ACC112 (cell line): ENCODE data around the gene TPSB2.
"Not testable (repeated sequence)": the region's sequence is repeated elsewhere in the genome, so short reads cannot be mapped to it uniquely, and the experiment has no call there.

ENCODE experiments used
- H2AFZ ChIP-seq: fragments of 200-600 bp; sonication (generic); one replicate; pipeline ENCODE4 v1.6.0; 2017; ENCODE audit warnings: antibody characterized with exemption, low read length; ENCODE audit not compliant: unreplicated experiment
- H3K27ac ChIP-seq: fragments of 200-600 bp; sonication (generic); 2 replicates; pipeline ENCODE4 v1.5.1; 2014; ENCODE audit warnings: low read depth, mild to moderate bottlenecking, antibody characterized with exemption, low read length, moderate library complexity
- H3K27me3 ChIP-seq: fragments of 200-600 bp; sonication (generic); 2 replicates; pipeline ENCODE4 v1.6.1; 2014; ENCODE audit warnings: mild to moderate bottlenecking, antibody characterized with exemption, low read length, moderate library complexity, mixed read lengths; ENCODE audit not compliant: insufficient read depth
- H3K36me3 ChIP-seq: fragments of 200-600 bp; sonication (generic); 2 replicates; pipeline ENCODE4 v1.6.1; 2016; ENCODE audit warnings: mild to moderate bottlenecking, antibody characterized with exemption, low read length, moderate library complexity, mixed read lengths; ENCODE audit not compliant: insufficient read depth
- H3K4me1 ChIP-seq: fragments of 200-600 bp; sonication (generic); one replicate; pipeline ENCODE4 v1.6.1; 2016; ENCODE audit warnings: low read length, mixed read lengths; ENCODE audit not compliant: insufficient read depth, unreplicated experiment, control insufficient read depth
- H3K4me3 ChIP-seq: fragments of 200-600 bp; sonication (generic); 2 replicates; pipeline ENCODE4 v1.5.1; 2014; ENCODE audit warnings: mild to moderate bottlenecking, low read depth, low read length
- H3K79me2 ChIP-seq: fragments of 200-600 bp; sonication (generic); one replicate; pipeline ENCODE4 v1.6.0; 2016; ENCODE audit warnings: low read length; ENCODE audit not compliant: control insufficient read depth, unreplicated experiment, insufficient read depth

Gene TPSB2

GRCh38 chr16:1197237-1197866, 32.6 kb downstream of the TPSB2 start:
- no peak overlapping the region for H3K4me3 ChIP-seq
- no peak overlapping the region for H2AFZ ChIP-seq
- no peaks in the 10 kb centered on the region for H3K36me3 ChIP-seq
- H3K27me3 ChIP-seq, result no peaks in the 10 kb centered on the region
- no peaks in the 10 kb centered on the region for H3K79me2 ChIP-seq
- no peaks in the 10 kb centered on the region for H3K4me1 ChIP-seq
- H3K27ac ChIP-seq, result no peak overlapping the region

- Histone ChIP-seq H3K27me3 (no peaks in the 10 kb centered on the region), H3K27ac (no peak overlapping the region), H3K79me2 (no peaks in the 10 kb centered on the region), H3K4me1 (no peaks in the 10 kb centered on the region), H3K36me3 (no peaks in the 10 kb centered on the region), H3K4me3 (no peak overlapping the region), H2AFZ (no peak overlapping the region)
Observed at GRCh38 chr16:1196494-1196893, 33.5 kb downstream of the TPSB2 start.

GRCh38 chr16:1195393-1195666, 34.7 kb downstream of the TPSB2 start:
- no peaks in the 10 kb centered on the region for H3K4me1 ChIP-seq
- H3K4me3 ChIP-seq, result no peak overlapping the region
- H3K27me3 ChIP-seq, result no peaks in the 10 kb centered on the region

GRCh38 chr16:1194665-1195392, 35.2 kb downstream of the TPSB2 start:
- Histone ChIP-seq H3K27ac (no peak overlapping the region), H3K4me3 (no peak overlapping the region), H3K79me2 (no peaks in the 10 kb centered on the region), H3K36me3 (no peaks in the 10 kb centered on the region), H3K27me3 (no peaks in the 10 kb centered on the region), H3K4me1 (no peaks in the 10 kb centered on the region), H2AFZ (no peak overlapping the region)

More at GRCh38 chr16:1195393-1195666, 34.7 kb downstream of the TPSB2 start:
- no peak overlapping the region for H3K27ac ChIP-seq
- no peak overlapping the region for H2AFZ ChIP-seq
- H3K36me3 ChIP-seq, result no peaks in the 10 kb centered on the region
- H3K79me2 ChIP-seq, result no peaks in the 10 kb centered on the region

GRCh38 chr16:1193825-1194581, 36.0 kb downstream of the TPSB2 start:
- Histone ChIP-seq H3K27ac (no peak overlapping the region), H3K79me2 (no peaks in the 10 kb centered on the region), H3K36me3 (no peaks in the 10 kb centered on the region), H3K4me3 (no peak overlapping the region), H2AFZ (no peak overlapping the region), H3K4me1 (no peaks in the 10 kb centered on the region), H3K27me3 (no peaks in the 10 kb centered on the region)

GRCh38 chr16:1193143-1193824, 36.7 kb downstream of the TPSB2 start:
- H2AFZ ChIP-seq, result no peak overlapping the region
- no peaks in the 10 kb centered on the region for H3K27me3 ChIP-seq
- H3K36me3 ChIP-seq, result no peaks in the 10 kb centered on the region
- H3K4me3 ChIP-seq, result no peak overlapping the region
- no peak overlapping the region for H3K27ac ChIP-seq
- no peaks in the 10 kb centered on the region for H3K4me1 ChIP-seq
- H3K79me2 ChIP-seq, result no peaks in the 10 kb centered on the region

- Histone ChIP-seq H3K27me3 (peaks cover 2% of the 10 kb centered on the region; the same call in 1 of the 2 replicates), H2AFZ (no peak overlapping the region), H3K4me1 (no peaks in the 10 kb centered on the region), H3K27ac (no peak overlapping the region), H3K79me2 (no peaks in the 10 kb centered on the region), H3K36me3 (no peaks in the 10 kb centered on the region), H3K4me3 (no peak overlapping the region)
Observed at GRCh38 chr16:1192384-1193073, 37.5 kb downstream of the TPSB2 start.

GRCh38 chr16:1190789-1191188, 39.2 kb downstream of the TPSB2 start:
- not testable (repeated sequence) for H3K36me3 ChIP-seq, H3K79me2 ChIP-seq, H3K27ac ChIP-seq, H3K4me1 ChIP-seq, H2AFZ ChIP-seq, H3K4me3 ChIP-seq, H3K27me3 ChIP-seq

- no peaks in the 10 kb centered on the region for H3K79me2 ChIP-seq
- no peak overlapping the region for H3K4me3 ChIP-seq
- no peaks in the 10 kb centered on the region for H3K4me1 ChIP-seq
- no peak overlapping the region for H2AFZ ChIP-seq
- peaks cover 5% of the 10 kb centered on the region; the same call in 1 of the 2 replicates for H3K27me3 ChIP-seq
- H3K27ac ChIP-seq, result no peak overlapping the region
- no peaks in the 10 kb centered on the region for H3K36me3 ChIP-seq
Observed at GRCh38 chr16:1189455-1189854, 40.5 kb downstream of the TPSB2 start.

- Histone ChIP-seq H3K79me2 (no peaks in the 10 kb centered on the region), H3K4me1 (peaks cover 3% of the 10 kb centered on the region), H3K27ac (no peak overlapping the region), H2AFZ (no peak overlapping the region), H3K4me3 (no peak overlapping the region), H3K27me3 (peaks cover 5% of the 10 kb centered on the region; the same call in 1 of the 2 replicates), H3K36me3 (no peaks in the 10 kb centered on the region)
Observed at GRCh38 chr16:1188432-1189189, 41.4 kb downstream of the TPSB2 start.
